Measurements from ENCODE around the gene PSMD8.
"Not testable (repeated sequence)": the region's sequence is repeated elsewhere in the genome, so short reads cannot be mapped to it uniquely, and the experiment has no call there.

The PSMD8 gene

GRCh38 chr19:38361633-38362075, 12.7 kb upstream of the PSMD8 start:
- in situ Hi-C loops (cut with MboI; ENCODE audit: low sequenced_read_pairs): no loop called here

DNA sequence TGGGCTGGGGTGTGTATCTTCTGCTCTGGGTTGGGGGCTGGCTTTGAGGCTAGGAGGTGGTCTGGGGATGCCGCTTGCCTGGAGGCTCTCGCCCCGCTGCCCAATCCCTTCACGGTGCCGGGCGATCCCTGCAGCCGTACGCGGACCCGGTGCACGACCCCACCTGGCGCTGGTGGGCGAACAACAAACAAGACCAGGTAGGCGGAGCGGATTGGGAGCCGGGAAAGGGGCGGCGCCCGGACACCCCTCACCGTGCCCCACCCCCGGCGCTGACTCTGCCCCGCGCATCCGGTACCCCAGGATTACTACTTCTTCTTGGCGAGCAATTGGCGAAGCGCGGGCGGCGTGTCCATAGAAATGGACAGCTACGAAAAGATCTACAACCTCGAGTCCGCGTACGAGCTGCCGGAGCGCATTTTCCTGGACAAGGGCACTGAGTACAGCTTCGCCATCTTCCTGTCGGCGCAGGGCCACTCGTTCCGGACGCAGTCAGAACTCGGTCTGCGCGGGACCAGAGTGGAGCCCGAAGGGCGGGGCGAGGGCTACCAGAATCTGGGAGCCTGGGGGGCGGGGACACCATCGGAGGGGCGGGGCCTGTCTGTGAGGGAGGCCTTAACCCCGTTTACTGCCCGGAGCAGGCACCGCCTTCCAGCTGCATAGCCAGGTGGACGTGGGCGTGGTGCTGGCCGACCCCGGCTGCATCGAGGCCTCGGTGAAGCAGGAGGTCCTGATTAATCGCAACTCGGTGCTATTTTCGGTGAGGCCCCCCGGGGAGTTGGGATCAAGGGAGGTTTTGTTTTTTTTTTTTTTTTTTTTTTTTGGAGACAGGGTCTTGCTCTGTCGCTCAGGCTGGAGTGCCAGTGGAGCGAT, 12.1 kb upstream of the PSMD8 start:
- in situ Hi-C loops (cut with MboI; ENCODE audit: low sequenced_read_pairs): no loop called here

GRCh38 chr19:38362946-38363688, 11.3 kb upstream of the PSMD8 start:
- in situ Hi-C loops (cut with MboI; ENCODE audit: low sequenced_read_pairs): not testable (repeated sequence)

DNA sequence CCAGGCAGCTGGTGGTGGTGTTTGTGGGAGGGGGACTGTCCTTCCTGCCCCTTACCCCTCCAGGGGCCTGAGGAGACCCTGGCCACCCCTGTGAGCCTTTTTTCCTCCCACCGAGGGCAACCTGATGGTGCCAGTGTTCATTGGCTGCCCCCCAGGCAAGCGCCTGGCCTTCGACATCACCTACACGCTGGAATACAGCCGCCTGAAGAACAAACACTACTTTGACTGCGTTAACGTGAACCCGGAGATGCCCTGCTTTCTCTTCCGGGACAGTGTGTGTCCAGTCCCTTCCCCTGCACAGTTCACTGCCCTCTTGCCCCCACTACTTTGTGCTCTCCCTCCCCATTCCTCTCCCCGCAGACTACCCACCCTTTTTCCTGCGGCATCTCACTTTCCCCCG, 7.3 kb upstream of the PSMD8 start:
- in situ Hi-C loops (cut with MboI; ENCODE audit: low sequenced_read_pairs): no loop called here

- in situ Hi-C loops (cut with MboI; ENCODE audit: low sequenced_read_pairs): no loop called here
Measured at GRCh38 chr19:38369584-38369983, 4.8 kb upstream of the PSMD8 start.

DNA sequence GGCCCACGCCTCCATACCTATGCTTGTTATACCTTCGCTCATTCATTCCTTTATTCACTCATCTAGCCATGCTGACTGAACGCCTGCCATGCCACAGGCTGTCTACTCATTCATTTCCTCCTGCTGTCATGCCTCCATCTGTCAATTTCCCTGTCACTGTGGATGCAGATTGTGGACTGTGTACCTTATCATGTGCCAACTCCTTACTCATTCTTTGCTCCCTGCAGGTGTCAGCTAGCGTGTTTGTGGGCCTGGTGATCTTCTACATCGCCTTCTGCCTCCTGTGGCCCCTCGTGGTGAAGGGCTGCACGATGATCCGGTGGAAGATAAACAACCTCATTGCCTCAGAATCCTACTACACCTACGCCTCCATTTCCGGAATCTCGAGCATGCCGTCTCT, 4.1 kb upstream of the PSMD8 start:
- in situ Hi-C loops (cut with MboI; ENCODE audit: low sequenced_read_pairs): no loop called here

GRCh38 chr19:38371081-38371480, 3.3 kb upstream of the PSMD8 start:
- in situ Hi-C loops (cut with MboI; ENCODE audit: low sequenced_read_pairs): no loop called here

DNA sequence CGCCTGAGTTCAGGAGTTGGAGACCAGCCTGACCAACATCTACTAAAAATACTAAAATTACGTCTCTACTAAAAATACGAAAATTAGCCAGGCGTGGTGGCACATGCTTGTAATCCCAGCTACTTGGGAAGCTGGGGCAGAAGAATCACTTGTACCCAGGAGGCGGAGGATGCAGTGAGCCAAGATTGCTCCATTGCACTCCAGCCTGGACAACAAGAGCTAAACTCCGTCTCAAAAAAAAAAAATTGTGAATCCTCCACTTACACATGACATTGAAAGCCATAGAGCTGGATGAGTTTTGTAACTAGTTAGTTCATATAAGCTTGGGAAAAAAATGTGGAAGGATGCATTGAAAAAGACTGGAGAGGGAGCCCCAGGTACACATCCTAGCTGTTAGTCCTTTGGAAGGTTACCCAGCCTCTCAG, 452 bp upstream of the PSMD8 start:
- in situ Hi-C loops (cut with MboI; ENCODE audit: low sequenced_read_pairs): no loop called here

- in situ Hi-C loops (cut with MboI; ENCODE audit: low sequenced_read_pairs): no loop called here
Measured at GRCh38 chr19:38375098-38375493, 725 bp downstream of the PSMD8 start.

DNA sequence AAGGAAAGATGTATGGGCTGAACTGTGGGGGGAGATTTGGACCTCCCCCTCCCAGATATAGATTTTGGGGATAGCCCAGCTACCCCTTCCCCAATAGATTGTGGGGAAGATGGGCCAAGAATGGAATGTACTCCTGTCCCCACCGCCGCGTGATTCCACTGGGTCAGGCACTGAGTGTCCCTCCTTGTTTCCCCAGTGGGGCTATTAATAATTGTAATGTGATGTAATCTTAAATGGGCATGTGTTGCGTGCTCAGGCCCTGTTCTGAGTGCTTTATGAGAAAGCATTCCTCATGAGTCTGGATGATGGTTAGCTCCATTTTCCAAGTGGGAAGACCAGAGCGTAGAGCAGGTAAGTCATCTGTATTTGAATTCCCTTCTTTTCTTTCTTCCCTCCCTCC, 1.4 kb downstream of the PSMD8 start:
- in situ Hi-C loops (cut with MboI; ENCODE audit: low sequenced_read_pairs): no loop called here

GRCh38 chr19:38376576-38376975, 2.2 kb downstream of the PSMD8 start:
- in situ Hi-C loops (cut with MboI; ENCODE audit: low sequenced_read_pairs): no loop called here

DNA sequence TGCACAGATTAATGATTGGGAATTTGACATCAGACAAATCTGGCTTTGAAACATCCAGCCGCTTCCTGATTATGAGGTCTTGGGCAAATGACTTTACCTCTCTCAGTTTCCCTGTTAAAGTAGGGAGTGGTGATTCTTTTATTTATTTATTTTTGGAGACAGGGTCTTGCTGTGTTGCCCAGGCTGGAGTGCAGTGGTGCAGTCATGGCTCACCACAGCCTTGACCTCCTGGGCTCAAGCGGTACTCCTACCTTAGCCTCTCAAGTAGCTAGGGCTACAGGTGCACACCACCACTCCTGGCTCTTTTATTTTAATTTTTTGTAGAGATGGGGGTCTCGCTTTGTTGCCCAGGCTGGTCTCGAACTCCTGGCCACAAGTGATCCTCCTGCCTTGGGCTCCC, 2.7 kb downstream of the PSMD8 start:
- in situ Hi-C loops (cut with MboI; ENCODE audit: low sequenced_read_pairs): no loop called here

- in situ Hi-C loops (cut with MboI; ENCODE audit: low sequenced_read_pairs): no loop called here
Measured at GRCh38 chr19:38378866-38379265, 4.5 kb downstream of the PSMD8 start.

GRCh38 chr19:38381138-38381537, 6.8 kb downstream of the PSMD8 start:
- in situ Hi-C loops (cut with MboI; ENCODE audit: low sequenced_read_pairs): no loop called here

GRCh38 chr19:38383184-38383583, 8.8 kb downstream of the PSMD8 start:
- in situ Hi-C loops (cut with MboI; ENCODE audit: low sequenced_read_pairs): no loop called here

DNA sequence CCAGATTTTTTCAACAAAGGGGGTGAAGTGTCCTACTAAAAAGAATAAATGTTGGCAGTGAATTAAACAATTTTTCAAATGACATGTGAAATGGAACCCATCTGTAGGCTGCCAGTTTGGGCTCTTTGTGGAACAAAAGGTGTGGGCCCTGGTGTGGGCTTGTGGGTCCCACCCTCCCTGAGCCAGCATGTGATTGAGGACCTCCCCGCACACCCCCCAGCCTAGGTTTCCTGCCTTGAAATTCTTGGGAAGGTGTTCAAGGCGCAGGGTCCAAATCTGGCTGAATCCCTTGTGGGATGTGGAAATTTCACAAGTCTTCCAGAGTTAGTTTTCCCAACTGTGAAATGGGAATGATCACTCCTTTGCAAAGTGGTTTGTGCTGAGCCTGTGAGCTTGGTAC, 9.4 kb downstream of the PSMD8 start:
- in situ Hi-C loops (cut with MboI; ENCODE audit: low sequenced_read_pairs): no loop called here

DNA sequence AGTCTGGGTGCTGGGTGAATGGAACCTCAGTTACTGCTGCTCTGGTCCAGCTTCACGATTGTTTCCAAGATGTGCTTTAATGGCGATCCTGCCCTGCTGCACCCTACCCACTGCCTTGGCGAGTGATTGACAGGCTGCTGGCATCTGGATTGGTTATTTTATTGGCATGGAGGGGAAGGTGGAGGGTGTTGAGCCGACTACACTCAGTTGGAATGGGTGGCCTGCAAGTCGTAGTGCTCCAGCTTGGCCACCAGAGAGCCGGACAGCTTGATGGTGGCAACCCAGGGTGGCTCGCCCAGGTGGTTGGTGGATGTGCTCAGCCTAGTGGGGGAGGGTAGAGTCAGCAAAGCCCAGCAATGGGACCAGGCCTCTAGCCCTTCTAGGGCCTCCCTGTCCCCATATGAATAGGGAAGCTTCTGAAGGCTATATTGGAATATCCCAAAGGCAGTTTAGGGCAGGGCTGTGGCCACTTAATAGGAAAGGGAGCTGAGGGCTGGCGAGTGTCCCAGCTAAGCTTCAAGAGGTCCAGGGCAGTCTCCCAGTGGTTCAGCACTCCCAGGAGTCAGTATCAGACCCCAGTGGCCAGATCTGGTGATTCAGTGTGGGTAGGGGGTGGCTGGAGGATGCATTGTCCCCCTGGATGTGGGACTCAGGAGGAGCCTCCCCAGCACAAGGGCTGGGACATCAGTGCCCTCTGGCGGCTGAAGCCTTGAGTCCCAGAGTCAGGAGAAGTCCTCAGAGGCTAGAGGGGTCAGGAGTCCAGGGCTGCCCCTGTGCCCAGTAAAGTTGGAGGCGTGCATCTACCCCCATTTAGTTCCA, 10.0 kb downstream of the PSMD8 start:
- in situ Hi-C loops (cut with MboI; ENCODE audit: low sequenced_read_pairs): no loop called here

DNA sequence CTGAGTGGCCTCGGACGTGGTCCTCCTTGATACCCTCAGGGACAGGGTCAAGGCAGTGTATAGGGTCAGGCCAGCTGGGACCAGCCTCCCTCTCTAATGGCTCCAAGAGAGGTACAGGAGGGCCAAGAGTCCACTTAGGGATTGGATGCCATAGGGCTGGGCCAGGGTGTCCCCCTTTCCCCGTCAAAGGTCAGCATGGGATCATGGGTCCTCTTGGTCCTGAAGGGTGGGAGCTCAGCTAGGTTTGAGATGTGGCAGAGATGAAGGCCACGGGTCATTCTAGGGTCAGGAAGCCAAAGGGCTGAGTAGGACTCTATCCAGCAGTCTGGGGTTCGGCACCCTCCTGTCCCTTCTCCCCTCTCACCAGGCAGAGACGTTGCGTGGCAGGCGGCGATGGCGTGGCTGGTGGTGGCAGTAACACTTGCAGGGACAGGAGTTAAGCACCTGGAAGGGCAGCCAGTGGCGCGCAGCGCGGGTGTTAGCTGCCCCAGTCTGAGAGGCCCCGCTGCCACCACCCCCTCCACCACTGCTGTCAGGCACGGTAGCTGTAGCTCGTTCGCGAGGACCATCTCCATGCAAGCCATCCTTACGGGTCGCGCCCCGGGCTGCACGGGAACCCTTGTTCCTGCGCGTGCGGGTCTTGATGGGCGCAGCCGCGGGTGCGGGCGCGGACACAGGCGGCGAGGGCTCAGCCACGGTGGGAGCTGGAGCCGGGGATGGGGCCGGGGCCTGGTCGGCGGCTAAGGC, 10.9 kb downstream of the PSMD8 start:
- in situ Hi-C loops (cut with MboI; ENCODE audit: low sequenced_read_pairs): no loop called here

DNA sequence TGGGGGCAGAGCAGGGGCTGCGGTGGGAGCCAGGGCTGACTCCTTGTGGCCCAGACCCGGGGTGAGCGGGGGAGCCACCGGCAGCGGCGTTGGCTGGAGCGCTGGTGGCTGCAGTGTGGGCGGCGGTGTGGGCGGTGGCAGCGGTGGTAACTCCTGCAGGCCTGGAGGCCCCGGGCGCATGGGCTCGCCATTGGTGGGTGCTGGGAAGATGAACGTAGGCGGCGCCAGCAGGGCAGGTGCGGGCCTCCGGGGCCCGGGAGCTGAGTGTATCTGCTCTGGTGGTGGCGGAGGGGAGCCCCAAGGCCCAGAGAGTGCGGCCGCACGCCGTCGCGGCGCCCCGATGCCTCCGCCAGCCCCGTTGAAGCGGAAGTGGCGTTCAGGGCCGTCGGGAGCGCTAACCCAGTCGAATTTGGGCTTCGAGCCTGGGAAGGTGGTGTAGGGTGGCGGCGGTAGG, 11.5 kb downstream of the PSMD8 start:
- in situ Hi-C loops (cut with MboI; ENCODE audit: low sequenced_read_pairs): no loop called here

DNA sequence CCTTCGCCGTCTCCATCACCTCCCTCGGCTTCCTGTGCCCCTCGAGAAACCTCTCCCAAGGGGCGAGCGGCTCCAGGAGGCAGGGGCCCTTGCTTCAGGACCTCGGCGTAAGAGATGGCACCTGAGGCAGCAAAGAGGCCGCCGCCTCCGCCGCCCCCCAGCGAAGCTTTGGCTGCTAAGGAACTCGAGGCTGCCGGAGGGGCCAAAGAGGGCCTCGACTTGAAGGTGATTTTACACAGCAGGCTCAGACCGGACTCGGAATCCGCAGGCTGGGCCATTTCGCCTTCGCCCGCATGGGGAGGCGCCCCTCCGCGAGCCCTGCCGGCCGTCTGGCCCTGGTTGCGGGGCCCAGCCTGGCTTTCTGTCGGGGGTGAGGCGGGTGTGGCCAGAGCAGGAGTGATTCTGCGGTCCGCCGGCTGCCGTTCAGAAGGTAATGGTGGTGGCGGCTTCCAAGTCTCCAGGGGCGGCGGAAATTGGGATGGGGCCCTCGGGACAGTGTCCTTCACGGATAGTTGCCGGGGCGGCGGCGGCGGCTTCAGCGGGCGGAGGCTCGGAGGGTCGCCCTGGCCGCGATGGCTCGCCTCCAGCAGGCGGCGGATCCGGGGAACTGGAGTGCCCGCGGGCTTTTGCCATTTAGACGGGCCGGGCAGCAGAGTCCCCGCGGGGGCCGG, 12.1 kb downstream of the PSMD8 start:
- in situ Hi-C loops (cut with MboI; ENCODE audit: low sequenced_read_pairs): no loop called here
